Muscle of arm (tissue), 12 donors: ENCODE measurements around the gene OSBPL2. TPM values are rescaled to one million over a fixed set of nuclear protein-coding genes. Genes with fewer than 3 reads are reported as not detected.

Experiments
- DNase-seq: peaks from one replicate; pipeline ENCODE4 v3.0.0-alpha.2; 2013
- polyA plus RNA-seq, 12 donors: library from polyadenylated mRNA; unstranded; fragments of 120-200 nt; gene quantifications; one replicate each; pipeline ENCODE4 v1.2.1, GENCODE V29; 2013; ENCODE audit not compliant: insufficient read length in 12 of 12

The OSBPL2 gene
- polyA plus RNA-seq, 12 donors, result 24.1 to 43.3 (median 30.6) TPM; not detected in 1

GRCh38 chr20:62322492-62323041 is 84.2 kb downstream of the OSBPL2 start:
- DNase-seq, result no peak

GRCh38 chr20:62323146-62323979 is 85.0 kb downstream of the OSBPL2 start:
- no peak for DNase-seq

GRCh38 chr20:62323980-62324906 is 85.9 kb downstream of the OSBPL2 start:
- no peak for DNase-seq

GRCh38 chr20:62325172-62325905 is 87.0 kb downstream of the OSBPL2 start:
- DNase-seq, result no peak

GRCh38 chr20:62326559-62326958 is 88.2 kb downstream of the OSBPL2 start:
- no peak for DNase-seq

- no peak for DNase-seq
These were observed 88.8 kb downstream of the OSBPL2 start for GRCh38 chr20:62326959-62327725.

- DNase-seq, result no peak
These were observed 89.6 kb downstream of the OSBPL2 start for GRCh38 chr20:62327726-62328495.

GRCh38 chr20:62328684-62329388 is 90.5 kb downstream of the OSBPL2 start:
- DNase-seq, result no peak

GRCh38 chr20:62329389-62330377 is 91.4 kb downstream of the OSBPL2 start:
- DNase-seq, result no peak

GRCh38 chr20:62330576-62331317 is 92.4 kb downstream of the OSBPL2 start:
- DNase-seq, result no peak

- no peak for DNase-seq
These were observed 93.0 kb downstream of the OSBPL2 start for GRCh38 chr20:62331347-62331746.

- no peak for DNase-seq
These were observed 94.1 kb downstream of the OSBPL2 start for GRCh38 chr20:62332421-62332820.

GRCh38 chr20:62332989-62333819 is 94.9 kb downstream of the OSBPL2 start:
- no peak for DNase-seq

GRCh38 chr20:62333820-62334595 is 95.7 kb downstream of the OSBPL2 start:
- no peak for DNase-seq

- DNase-seq, result no peak
These were observed 96.6 kb downstream of the OSBPL2 start for GRCh38 chr20:62334881-62335280.

GRCh38 chr20:62335532-62335931 is 97.2 kb downstream of the OSBPL2 start:
- no peak for DNase-seq
